ENCODE data around the gene LSM14B. TPM values are rescaled to one million over a fixed set of nuclear protein-coding genes. Genes with fewer than 3 reads are reported as not detected.

The LSM14B gene
- total RNA-seq, 4 donors from 2014 or later = 32.4 to 45.7 (median 37.0) TPM

DNA sequence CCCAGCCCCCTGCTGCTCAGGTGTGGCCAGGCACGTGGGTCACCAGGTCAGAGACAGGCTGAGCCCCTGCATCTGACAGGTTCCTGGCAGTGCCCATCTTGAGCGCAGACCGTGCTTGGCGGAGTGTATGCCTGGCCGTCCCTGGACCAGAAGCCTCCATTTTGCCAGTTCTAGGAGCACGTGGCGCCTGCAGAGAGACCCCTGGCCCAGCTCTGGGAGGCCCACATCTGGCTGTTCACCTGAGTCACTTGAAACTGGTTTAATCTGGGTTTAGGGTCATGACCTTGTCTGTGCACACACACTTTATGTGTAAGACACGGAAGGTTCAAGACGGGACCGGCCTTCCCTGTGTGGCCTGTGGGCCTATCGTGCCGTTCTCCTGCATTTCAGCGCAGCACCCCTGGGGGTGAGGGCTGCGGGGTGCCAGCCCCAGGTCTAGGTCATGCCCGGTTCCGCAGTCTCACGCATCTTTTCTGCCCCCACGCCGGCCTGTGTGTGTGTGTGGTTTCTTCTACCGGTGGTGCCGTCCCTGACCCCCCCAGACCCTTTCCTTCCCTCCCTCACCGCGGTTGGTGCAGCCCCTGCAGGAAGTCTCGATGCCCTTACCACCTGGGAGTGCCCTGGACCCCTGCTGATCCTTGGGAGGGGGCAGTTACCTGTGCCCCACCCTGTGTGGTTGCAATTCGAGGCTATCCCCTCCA lies 35.3 kb downstream of the LSM14B start:
- 94% methylated on average over 20 of the region's 25 CpGs for WGBS
- no peak overlapping the region for H3K27ac ChIP-seq
- DNase-seq (ENCODE audit: low spot score in 2 of 2) = no peak
- no peaks in the 10 kb centered on the region for H3K27me3 ChIP-seq
- H3K9me3 ChIP-seq = no peaks in the 10 kb centered on the region
- H3K4me3 ChIP-seq = no peak overlapping the region
- peaks cover 35% of the 10 kb centered on the region for H3K4me1 ChIP-seq
- TF ChIP-seq, protein P1, sequence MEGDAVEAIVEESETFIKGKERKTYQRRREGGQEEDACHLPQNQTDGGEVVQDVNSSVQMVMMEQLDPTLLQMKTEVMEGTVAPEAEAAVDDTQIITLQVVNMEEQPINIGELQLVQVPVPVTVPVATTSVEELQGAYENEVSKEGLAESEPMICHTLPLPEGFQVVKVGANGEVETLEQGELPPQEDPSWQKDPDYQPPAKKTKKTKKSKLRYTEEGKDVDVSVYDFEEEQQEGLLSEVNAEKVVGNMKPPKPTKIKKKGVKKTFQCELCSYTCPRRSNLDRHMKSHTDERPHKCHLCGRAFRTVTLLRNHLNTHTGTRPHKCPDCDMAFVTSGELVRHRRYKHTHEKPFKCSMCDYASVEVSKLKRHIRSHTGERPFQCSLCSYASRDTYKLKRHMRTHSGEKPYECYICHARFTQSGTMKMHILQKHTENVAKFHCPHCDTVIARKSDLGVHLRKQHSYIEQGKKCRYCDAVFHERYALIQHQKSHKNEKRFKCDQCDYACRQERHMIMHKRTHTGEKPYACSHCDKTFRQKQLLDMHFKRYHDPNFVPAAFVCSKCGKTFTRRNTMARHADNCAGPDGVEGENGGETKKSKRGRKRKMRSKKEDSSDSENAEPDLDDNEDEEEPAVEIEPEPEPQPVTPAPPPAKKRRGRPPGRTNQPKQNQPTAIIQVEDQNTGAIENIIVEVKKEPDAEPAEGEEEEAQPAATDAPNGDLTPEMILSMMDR (IDR thresholded peaks at IDR 0.05) = no peak
- no peak for TF ChIP-seq POLR2A (IDR thresholded peaks at IDR 0.05)
- no peak for TF ChIP-seq EP300 (IDR thresholded peaks at IDR 0.05)
- TF ChIP-seq POLR2AphosphoS5 (IDR thresholded peaks at IDR 0.05) = no peak
- H3K36me3 ChIP-seq = peaks cover 37% of the 10 kb centered on the region

DNA sequence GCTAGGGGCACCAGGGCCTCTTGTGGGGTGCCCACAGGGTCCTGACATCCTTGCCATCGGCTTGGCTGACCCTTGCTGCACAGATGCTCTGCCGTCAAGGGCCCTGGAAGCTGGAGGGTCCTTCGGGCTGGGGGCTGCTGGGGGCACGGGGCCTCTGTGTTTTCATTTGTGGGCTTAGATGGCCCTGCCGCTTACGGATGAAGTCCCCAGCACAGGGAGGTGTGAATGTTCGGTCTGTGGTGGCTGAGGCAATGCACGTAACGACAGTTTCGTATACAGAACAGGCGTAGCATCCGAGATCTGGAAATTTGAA lies 35.8 kb downstream of the LSM14B start:
- TF ChIP-seq POLR2A (IDR thresholded peaks at IDR 0.05) = no peak
- TF ChIP-seq POLR2AphosphoS5 (IDR thresholded peaks at IDR 0.05) = no peak
- no peak for TF ChIP-seq EP300 (IDR thresholded peaks at IDR 0.05)
- TF ChIP-seq, protein P1 (IDR thresholded peaks at IDR 0.05) = no peak
- Histone ChIP-seq H3K27ac (no peak overlapping the region), H3K27me3 (no peaks in the 10 kb centered on the region), H3K36me3 (peaks cover 39% of the 10 kb centered on the region), H3K4me3 (no peak overlapping the region), H3K9me3 (no peaks in the 10 kb centered on the region), H3K4me1 (peaks cover 35% of the 10 kb centered on the region)
- WGBS = over 99% methylated on average over 12 of the region's 12 CpGs
- no peak for DNase-seq (ENCODE audit: low spot score in 2 of 2)

DNA sequence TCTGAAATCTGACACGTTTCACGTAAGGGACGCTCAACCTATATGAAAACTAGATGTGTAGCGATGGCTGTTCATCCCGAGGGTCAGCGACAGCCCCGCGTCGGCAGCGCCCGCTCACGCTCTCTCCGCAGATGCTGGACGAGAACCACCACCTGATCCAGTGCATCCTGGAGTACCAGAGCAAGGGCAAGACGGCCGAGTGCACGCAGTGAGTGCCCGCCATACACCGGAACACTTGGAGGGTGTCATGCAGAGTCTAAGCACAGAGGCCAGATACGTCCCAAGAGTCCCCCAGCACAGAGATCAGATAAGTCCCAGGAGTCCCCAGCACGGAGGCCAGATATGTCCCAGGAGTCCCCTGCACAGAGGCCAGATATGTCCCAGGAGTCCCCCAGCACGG lies 36.3 kb downstream of the LSM14B start:
- Histone ChIP-seq H3K27me3 (no peaks in the 10 kb centered on the region), H3K9me3 (no peaks in the 10 kb centered on the region), H3K4me3 (no peak overlapping the region), H3K36me3 (peaks cover 44% of the 10 kb centered on the region), H3K27ac (no peak overlapping the region), H3K4me1 (peaks cover 35% of the 10 kb centered on the region)
- DNase-seq (ENCODE audit: low spot score in 2 of 2) = no peak
- 97% methylated on average over 18 of the region's 22 CpGs for WGBS
- no peak for TF ChIP-seq POLR2AphosphoS5 (IDR thresholded peaks at IDR 0.05)
- TF ChIP-seq, protein P1 (IDR thresholded peaks at IDR 0.05) = no peak
- TF ChIP-seq POLR2A (IDR thresholded peaks at IDR 0.05) = no peak
- TF ChIP-seq EP300 (IDR thresholded peaks at IDR 0.05) = no peak

DNA sequence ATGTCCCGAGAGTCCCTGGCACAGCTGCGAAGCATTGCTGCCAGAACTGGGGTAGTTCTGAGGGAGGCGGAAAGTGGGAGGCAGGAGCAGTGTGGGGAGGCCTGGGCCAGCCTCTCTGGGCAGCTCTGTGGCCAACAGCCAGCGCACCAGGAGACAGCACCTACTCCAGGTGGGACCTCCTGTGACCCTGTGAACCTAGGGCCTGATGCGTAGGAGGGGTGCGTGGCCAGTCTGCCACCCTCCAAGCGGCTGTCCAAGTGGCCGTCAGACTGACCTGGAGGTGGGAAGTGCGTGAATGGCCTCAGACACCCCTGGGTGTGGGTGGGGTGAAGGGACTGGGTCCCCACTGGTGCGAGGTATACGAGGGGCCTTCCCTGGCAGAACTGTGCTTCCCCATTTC lies 36.8 kb downstream of the LSM14B start:
- no peak overlapping the region for H3K27ac ChIP-seq
- peaks cover 35% of the 10 kb centered on the region for H3K4me1 ChIP-seq
- no peak for DNase-seq (ENCODE audit: low spot score in 2 of 2)
- no peaks in the 10 kb centered on the region for H3K27me3 ChIP-seq
- WGBS = 90% methylated on average over 2 of the region's 11 CpGs
- H3K4me3 ChIP-seq = no peak overlapping the region
- no peaks in the 10 kb centered on the region for H3K9me3 ChIP-seq
- peaks cover 49% of the 10 kb centered on the region for H3K36me3 ChIP-seq
- TF ChIP-seq POLR2AphosphoS5 (IDR thresholded peaks at IDR 0.05) (no peak), EP300 (IDR thresholded peaks at IDR 0.05) (no peak), POLR2A (IDR thresholded peaks at IDR 0.05) (no peak)
- TF ChIP-seq, protein P1 (IDR thresholded peaks at IDR 0.05) = no peak

DNA sequence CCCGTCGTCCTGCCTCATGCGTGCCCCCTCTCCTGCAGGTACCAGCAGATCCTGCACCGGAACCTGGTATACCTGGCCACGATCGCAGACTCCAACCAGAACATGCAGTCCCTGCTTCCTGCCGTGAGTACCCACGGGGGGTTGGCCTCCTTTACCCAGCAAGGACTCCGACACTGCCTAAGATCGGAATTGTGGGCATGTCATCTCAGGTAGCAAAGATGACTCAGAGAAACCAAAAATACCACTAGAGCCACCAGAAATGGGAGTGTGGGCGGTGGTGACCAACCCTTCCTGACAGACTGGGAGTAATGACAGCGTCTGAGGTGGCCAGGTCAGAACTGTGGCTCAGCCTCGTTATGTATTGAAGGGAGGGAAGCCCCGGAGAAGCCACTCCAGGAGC lies 37.6 kb downstream of the LSM14B start:
- TF ChIP-seq POLR2A (IDR thresholded peaks at IDR 0.05) (no peak), EP300 (IDR thresholded peaks at IDR 0.05) (no peak), POLR2AphosphoS5 (IDR thresholded peaks at IDR 0.05) (no peak)
- TF ChIP-seq, protein P1 (IDR thresholded peaks at IDR 0.05) = no peak
- 57% methylated on average over 9 of the region's 14 CpGs for WGBS
- H3K27ac ChIP-seq = no peak overlapping the region
- no peak for DNase-seq (ENCODE audit: low spot score in 2 of 2)
- H3K4me1 ChIP-seq = peaks cover 35% of the 10 kb centered on the region
- H3K9me3 ChIP-seq = no peaks in the 10 kb centered on the region
- H3K36me3 ChIP-seq = peaks cover 50% of the 10 kb centered on the region
- H3K4me3 ChIP-seq = no peak overlapping the region
- no peaks in the 10 kb centered on the region for H3K27me3 ChIP-seq

All from suprapubic skin (tissue), 4 donors.